Measurements from ENCODE around the gene ADAMTS12. TPM values are rescaled to one million over a fixed set of nuclear protein-coding genes. Genes with fewer than 3 reads are reported as not detected.

Gene ADAMTS12
- polyA plus RNA-seq, 1 of the 3 experiments (the other 2 are of a cell fraction), result 2.5 TPM

- H3K9me2 ChIP-seq, result no peaks in the 10 kb centered on the region
- H3K9me3 ChIP-seq, result no peaks in the 10 kb centered on the region
- H3K79me2 ChIP-seq (ENCODE audit: insufficient read depth), result no peaks in the 10 kb centered on the region
- no peak overlapping the region for H3K4me3 ChIP-seq (ENCODE audit: low read depth in 2 of 2, low read length in 1 of 2)
- CTCF ChIA-PET, result no interaction called here
- DNase-seq, result no peak
- H3K4me2 ChIP-seq, result no peak overlapping the region
- H3F3A ChIP-seq (replicated peaks; ENCODE audit: insufficient read depth), result no peaks in the 10 kb centered on the region
- no peak overlapping the region for H3K27ac ChIP-seq (ENCODE audit: low read depth in 2 of 2, low read length in 1 of 2)
- H3K9ac ChIP-seq, result no peak overlapping the region
- H2AFZ ChIP-seq (ENCODE audit: low read depth), result no peak overlapping the region
- no peaks in the 10 kb centered on the region for H3K4me1 ChIP-seq (ENCODE audit: control insufficient read depth in 1 of 2, insufficient read depth in 2 of 2, low read depth in 1 of 2, low read length in 1 of 2)
- POLR2A ChIA-PET, result no interaction called here
- H3K36me3 ChIP-seq (replicated peaks in 1 of 2; ENCODE audit: control insufficient read depth in 1 of 2, insufficient read depth in 2 of 2, low read length in 1 of 2), result no peaks in the 10 kb centered on the region
- H3K27me3 ChIP-seq (ENCODE audit: insufficient read depth), result no peaks in the 10 kb centered on the region
- TF ChIP-seq EZH2phosphoT487 (IDR thresholded peaks at IDR 0.05; ENCODE audit: borderline replicate concordance, low read depth) (no peak), SMC3 (IDR thresholded peaks at IDR 0.05; ENCODE audit: low read depth, low read length) (no peak), FOSL2 (IDR thresholded peaks at IDR 0.05; ENCODE audit: borderline replicate concordance, low read depth) (no peak), TCF12 (IDR thresholded peaks at IDR 0.05) (no peak), MXI1 (IDR thresholded peaks at IDR 0.05; ENCODE audit: low read depth, low read length) (no peak), PBX3 (IDR thresholded peaks at IDR 0.05) (no peak), NRF1 (IDR thresholded peaks at IDR 0.05; ENCODE audit: low read depth, low read length) (no peak), MEF2A (IDR thresholded peaks at IDR 0.05; ENCODE audit: borderline replicate concordance, low read depth) (no peak), JUND (IDR thresholded peaks at IDR 0.05) (no peak), NFIC (IDR thresholded peaks at IDR 0.05; ENCODE audit: borderline replicate concordance) (no peak), FOXM1 (IDR thresholded peaks at IDR 0.05; ENCODE audit: low read depth) (no peak), FOXJ3 (CRISPR knock-in tag; IDR thresholded peaks at IDR 0.05) (no peak), YY1 (IDR thresholded peaks at IDR 0.05; ENCODE audit: low read depth) (no peak), ELF1 (IDR thresholded peaks at IDR 0.05) (no peak), RCOR1 (IDR thresholded peaks at IDR 0.05; ENCODE audit: low read length) (no peak), IRF3 (IDR thresholded peaks at IDR 0.05; ENCODE audit: low read depth, low read length) (no peak), GABPA (IDR thresholded peaks at IDR 0.05; ENCODE audit: low read depth) (no peak), RAD21 (IDR thresholded peaks at IDR 0.05; ENCODE audit: low read length) (no peak), TAF1 (IDR thresholded peaks at IDR 0.05; ENCODE audit: borderline replicate concordance, low read depth, low read length) (no peak)
- H4K20me1 ChIP-seq (ENCODE audit: insufficient read depth), result no peaks in the 10 kb centered on the region
- WGBS (ENCODE audit: low lambda C conversion rate), result 9% methylated on average over 1 of the region's 1 CpG
Observed at GRCh38 chr5:33621514-33621913, 270.3 kb downstream of the ADAMTS12 start.

- Histone ChIP-seq H3K4me2 (no peak overlapping the region), H2AFZ (ENCODE audit: low read depth) (no peak overlapping the region), H3K4me1 (ENCODE audit: control insufficient read depth in 1 of 2, insufficient read depth in 2 of 2, low read depth in 1 of 2, low read length in 1 of 2) (no peaks in the 10 kb centered on the region), H3K27ac (ENCODE audit: low read depth in 2 of 2, low read length in 1 of 2) (no peak overlapping the region), H3F3A (replicated peaks; ENCODE audit: insufficient read depth) (peaks cover 8% of the 10 kb centered on the region), H3K4me3 (ENCODE audit: low read depth in 2 of 2, low read length in 1 of 2) (no peak overlapping the region), H3K27me3 (ENCODE audit: insufficient read depth) (no peaks in the 10 kb centered on the region; the same call in 1 of the 2 replicates), H3K36me3 (replicated peaks in 1 of 2; ENCODE audit: control insufficient read depth in 1 of 2, insufficient read depth in 2 of 2, low read length in 1 of 2) (no peaks in the 10 kb centered on the region), H3K9me3 (no peaks in the 10 kb centered on the region), H3K9ac (no peak overlapping the region), H4K20me1 (ENCODE audit: insufficient read depth) (no peaks in the 10 kb centered on the region), H3K79me2 (ENCODE audit: insufficient read depth) (no peaks in the 10 kb centered on the region), H3K9me2 (no peaks in the 10 kb centered on the region)
- CTCF ChIA-PET, result interaction anchor here (1.0 kb wide), 1 partner anchor 26 kb away, joined by 3 read pairs; no protein-coding TSS in a partner anchor
- TF ChIP-seq CTCF (IDR thresholded peaks at IDR 0.05), result no peak
- no peak for DNase-seq
- POLR2A ChIA-PET, result no interaction called here
- WGBS (ENCODE audit: low lambda C conversion rate), result 46% methylated on average over 3 of the region's 3 CpGs
Observed at GRCh38 chr5:33614039-33614438, 277.8 kb downstream of the ADAMTS12 start.

Measured in SK-N-SH (cell line).